Activated T-helper 17 cell treated with anti-CD3 and anti-CD28 coated beads, Interleukin-2, amount 50 U/mL, for 72 hours (primary cell): ENCODE results near the gene POTEH. TPM values are rescaled to one million over a fixed set of nuclear protein-coding genes. Genes with fewer than 3 reads are reported as not detected.
"Not testable (repeated sequence)": the region's sequence is repeated elsewhere in the genome, so short reads cannot be mapped to it uniquely, and the experiment has no call there.

Experiments
- ATAC-seq: fragments of 150-1000 bp; cut with Tn5 transposase; replicated peaks from 2 replicates; pipeline ENCODE4 v1.10.0; 2021; ENCODE audit warnings: mild to moderate bottlenecking, moderate library complexity
- H3K27ac Mint-ChIP-seq: one replicate; pipeline ENCODE4 v1.8.0; 2022; ENCODE audit warnings: mixed read lengths
- H3K27me3 Mint-ChIP-seq: one replicate; pipeline ENCODE4 v1.8.0; 2022; ENCODE audit warnings: mixed read lengths
- H3K36me3 Mint-ChIP-seq: one replicate; pipeline ENCODE4 v1.8.0; 2022; ENCODE audit warnings: low read depth, mild to moderate bottlenecking, mixed read lengths
- H3K4me1 Mint-ChIP-seq: one replicate; pipeline ENCODE4 v1.8.0; 2022; ENCODE audit warnings: mixed read lengths
- H3K4me3 Mint-ChIP-seq: one replicate; pipeline ENCODE4 v1.8.0; 2022; ENCODE audit warnings: mild to moderate bottlenecking, mixed read lengths
- H3K9me3 Mint-ChIP-seq: one replicate; pipeline ENCODE4 v1.8.0; 2022; ENCODE audit warnings: mixed read lengths
- total RNA-seq, 2 donors: library from RNA; stranded (reverse); gene quantifications; one replicate each; pipeline ENCODE4 v1.2.3, GENCODE V29; 2022

POTEH gene
- total RNA-seq, 2 donors from 2014 or later: not detected

- H3K4me1 Mint-ChIP-seq, H3K27ac Mint-ChIP-seq, H3K36me3 Mint-ChIP-seq: not testable (repeated sequence)
Observed at GRCh38 chr22:15761151-15761777, 71.4 kb downstream of the POTEH start.

GRCh38 chr22:15763559-15763958 lies 73.7 kb downstream of the POTEH start:
- H3K27ac Mint-ChIP-seq, H3K4me3 Mint-ChIP-seq, H3K36me3 Mint-ChIP-seq, H3K4me1 Mint-ChIP-seq, H3K9me3 Mint-ChIP-seq, H3K27me3 Mint-ChIP-seq, ATAC-seq: not testable (repeated sequence)

More at GRCh38 chr22:15761151-15761777, 71.4 kb downstream of the POTEH start:
- H3K4me3 Mint-ChIP-seq, H3K9me3 Mint-ChIP-seq, ATAC-seq, H3K27me3 Mint-ChIP-seq: not testable (repeated sequence)

Other genes with a start within 250 kb of the POTEH start
- not detected for gene OR11H1, start 161.8 kb upstream of the POTEH start, total RNA-seq